ENCODE results near the gene DMXL1.

GRCh38 chr5:119063579-119064379 is 7.1 kb upstream of the DMXL1 start:
- TF ChIP-seq CTCF (IDR thresholded peaks at IDR 0.05; ENCODE audit: low read length) (no peak), EZH2 (optimal IDR thresholded peaks at IDR 0.05; ENCODE audit: low read depth, low read length) (no peak), EZH2phosphoT487 (IDR thresholded peaks at IDR 0.05; ENCODE audit: low read length) (no peak)
